ENCODE results near the gene TBCE. TPM values are rescaled to one million over a fixed set of nuclear protein-coding genes. Genes with fewer than 3 reads are reported as not detected.
A peak's percentile ranks its signal among the peaks of the same experiment; 100 is the strongest.

TBCE gene
- total RNA-seq, 1 experiment from 2014 or later: 41.6 TPM

DNA sequence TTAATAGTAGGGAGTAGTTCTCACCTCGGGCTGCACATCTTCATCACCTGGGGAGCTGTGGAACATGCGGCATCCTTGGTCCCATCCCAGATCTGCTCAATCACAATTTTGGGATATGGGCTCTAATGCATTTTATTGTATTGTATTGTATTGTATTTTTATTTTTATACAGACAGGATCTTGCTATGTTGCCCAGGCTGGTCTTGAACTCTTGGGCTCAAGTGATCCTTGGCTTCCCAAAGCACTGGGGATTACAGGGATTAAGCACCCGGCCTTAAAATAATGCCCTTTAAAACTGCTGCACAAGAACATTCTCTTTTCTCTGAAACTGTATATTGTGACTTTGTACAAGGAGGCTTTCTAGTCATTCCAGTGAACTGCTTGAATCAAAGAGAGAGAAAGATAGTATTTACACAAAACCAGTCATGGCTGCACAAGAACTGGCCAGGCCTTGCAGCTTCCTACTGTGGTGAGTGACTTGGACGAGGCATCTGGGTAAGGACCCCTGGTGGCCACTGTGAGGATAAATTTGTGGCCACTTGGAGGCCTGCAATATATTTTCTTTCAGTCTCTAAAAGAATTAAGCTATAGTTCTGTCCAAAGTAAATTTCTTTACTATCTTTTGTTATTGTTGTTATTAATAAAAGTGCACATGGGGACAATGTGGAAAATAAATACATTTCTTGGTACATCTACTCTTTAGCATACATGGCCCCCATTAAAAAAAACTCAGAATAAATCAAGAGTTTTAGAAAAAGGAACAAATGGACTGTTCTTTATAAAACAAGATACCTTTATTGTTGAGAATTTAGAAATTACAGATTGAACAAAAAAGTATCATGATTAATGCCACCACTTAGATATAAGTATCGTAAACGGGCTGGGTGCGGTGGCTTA, 48.0 kb downstream of the TBCE start:
- TF ChIP-seq, protein P1, sequence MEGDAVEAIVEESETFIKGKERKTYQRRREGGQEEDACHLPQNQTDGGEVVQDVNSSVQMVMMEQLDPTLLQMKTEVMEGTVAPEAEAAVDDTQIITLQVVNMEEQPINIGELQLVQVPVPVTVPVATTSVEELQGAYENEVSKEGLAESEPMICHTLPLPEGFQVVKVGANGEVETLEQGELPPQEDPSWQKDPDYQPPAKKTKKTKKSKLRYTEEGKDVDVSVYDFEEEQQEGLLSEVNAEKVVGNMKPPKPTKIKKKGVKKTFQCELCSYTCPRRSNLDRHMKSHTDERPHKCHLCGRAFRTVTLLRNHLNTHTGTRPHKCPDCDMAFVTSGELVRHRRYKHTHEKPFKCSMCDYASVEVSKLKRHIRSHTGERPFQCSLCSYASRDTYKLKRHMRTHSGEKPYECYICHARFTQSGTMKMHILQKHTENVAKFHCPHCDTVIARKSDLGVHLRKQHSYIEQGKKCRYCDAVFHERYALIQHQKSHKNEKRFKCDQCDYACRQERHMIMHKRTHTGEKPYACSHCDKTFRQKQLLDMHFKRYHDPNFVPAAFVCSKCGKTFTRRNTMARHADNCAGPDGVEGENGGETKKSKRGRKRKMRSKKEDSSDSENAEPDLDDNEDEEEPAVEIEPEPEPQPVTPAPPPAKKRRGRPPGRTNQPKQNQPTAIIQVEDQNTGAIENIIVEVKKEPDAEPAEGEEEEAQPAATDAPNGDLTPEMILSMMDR (conservative IDR thresholded peaks at IDR 0.05): peak; percentile 86
- Histone ChIP-seq H2BK5ac (ENCODE audit: insufficient read length, low read length) (no peak overlapping the region), H3K9me3 (ENCODE audit: control insufficient read depth, low read depth, low read length) (no peaks in the 10 kb centered on the region), H3T11ph (ENCODE audit: low read length) (no peak overlapping the region), H2BK15ac (ENCODE audit: low read depth, low read length) (no peak overlapping the region), H2BK20ac (ENCODE audit: low read depth, low read length, poor library complexity, severe bottlenecking) (no peak overlapping the region), H4K5ac (ENCODE audit: insufficient read length, low read depth, low read length) (no peak overlapping the region), H3K79me2 (ENCODE audit: insufficient read depth, low read length) (0 out of 2 replicates have a peak, but pooled peaks cover 1% of the 10 kb centered on the region), H3K23me2 (ENCODE audit: insufficient read length, low read depth, low read length, poor library complexity, severe bottlenecking) (no peaks in the 10 kb centered on the region), H3K23ac (ENCODE audit: insufficient read length, low read depth, low read length) (no peak overlapping the region), H3K14ac (ENCODE audit: insufficient read depth, low read length) (no peak overlapping the region), H2AK5ac (ENCODE audit: insufficient read length, low read length) (no peak overlapping the region), H3K4ac (ENCODE audit: low read depth, low read length) (no peak overlapping the region), H4K20me1 (ENCODE audit: control insufficient read depth, insufficient read depth, insufficient read length) (no peaks in the 10 kb centered on the region), H3K18ac (ENCODE audit: insufficient read length, low read depth, low read length) (no peak overlapping the region), H4K8ac (replicated peaks; ENCODE audit: insufficient read length, low read depth, low read length) (no peak overlapping the region), H3K56ac (ENCODE audit: insufficient read length, low read depth, low read length) (no peak overlapping the region), H2AFZ (ENCODE audit: low read length) (no peak overlapping the region), H2BK120ac (ENCODE audit: low read depth, low read length, poor library complexity, severe bottlenecking) (no peak overlapping the region), H3K27ac (ENCODE audit: insufficient read length, low read depth, low read length) (no peak overlapping the region), H3K4me2 (ENCODE audit: insufficient read depth, insufficient read length, low read length) (no peak overlapping the region), H3K4me1 (ENCODE audit: insufficient read depth, low read length) (no peaks in the 10 kb centered on the region), H4K91ac (ENCODE audit: insufficient read length, low read depth, low read length) (no peak overlapping the region), H3K9ac (ENCODE audit: extremely low read depth, insufficient read length, low read length) (no peak overlapping the region), H3K79me1 (ENCODE audit: insufficient read depth, low read depth, low read length, poor library complexity, severe bottlenecking) (no peaks in the 10 kb centered on the region), H2BK12ac (ENCODE audit: insufficient read length, low read depth, low read length) (no peak overlapping the region), H3K27me3 (ENCODE audit: insufficient read depth, low read length) (no peaks in the 10 kb centered on the region)
- no peaks in the 10 kb centered on the region; the same call in 1 of the 2 replicates for H3K27me3 Mint-ChIP-seq (ENCODE audit: low read depth)
- peaks cover 5 to 7% of the 10 kb centered on the region in 2 experiments; a peak in 4 of 5 replicates for H3K9me3 Mint-ChIP-seq
- H3K4me3 Mint-ChIP-seq: no peak overlapping the region
- H3K4me1 Mint-ChIP-seq: peaks cover 0 to 3% of the 10 kb centered on the region in 2 experiments; a peak in 1 of 4 replicates
- DNase-seq: peak; percentile 74
- peaks cover 9 to 18% (median 14%) of the 10 kb centered on the region in 3 experiments; a peak in 6 of 7 replicates for H3K36me3 Mint-ChIP-seq (ENCODE audit: insufficient read depth in 1 of 3, low read depth in 3 of 3)
- no CpG with 5 or more reads among the region's 7 CpGs for WGBS (ENCODE audit: extremely low coverage, insufficient read length, low lambda C conversion rate)
- H3K27ac Mint-ChIP-seq: no peak overlapping the region
